ENCODE data around the gene KCNJ10.

The KCNJ10 gene

DNA sequence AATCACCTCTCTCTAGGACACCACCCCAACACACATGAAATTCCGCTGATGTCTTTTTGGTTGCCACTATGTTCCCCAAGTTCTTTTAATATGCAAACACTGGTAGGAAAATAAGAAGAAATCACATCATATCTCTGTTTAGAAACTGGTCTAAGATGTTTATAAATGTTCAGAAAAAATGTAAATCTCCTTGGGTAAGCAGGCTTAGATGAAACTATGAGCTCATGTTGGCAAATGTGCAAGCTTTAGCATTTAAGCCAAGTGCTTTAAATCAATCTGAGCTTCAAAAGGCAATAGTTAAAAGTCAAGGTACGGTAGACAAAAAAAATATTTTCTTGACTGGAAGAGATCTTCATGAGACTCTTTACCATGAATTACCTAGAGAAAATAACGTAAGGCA, 90.7 kb downstream of the KCNJ10 start:
- Histone ChIP-seq H3F3A (ENCODE audit: control insufficient read depth, insufficient read depth) (no peaks in the 10 kb centered on the region), H3K79me2 (ENCODE audit: control insufficient read depth, low read length) (no peaks in the 10 kb centered on the region), H3K27ac (ENCODE audit: low read depth, low read length) (no peak overlapping the region), H3K4me2 (ENCODE audit: low read length) (no peak overlapping the region), H3K4me3 (ENCODE audit: low read length) (no peak overlapping the region), H3K9me2 (replicated peaks; ENCODE audit: control insufficient read depth, low read length) (no peaks in the 10 kb centered on the region), H3K27me3 (ENCODE audit: control insufficient read depth, low read length) (peaks cover 42% of the 10 kb centered on the region), H3K9me3 (ENCODE audit: control insufficient read depth, insufficient read depth, low read length) (no peaks in the 10 kb centered on the region), H3K4me1 (ENCODE audit: control insufficient read depth, low read length) (no peaks in the 10 kb centered on the region), H3K36me3 (ENCODE audit: control insufficient read depth, low read length) (no peaks in the 10 kb centered on the region), H4K20me1 (ENCODE audit: control insufficient read depth, insufficient read depth, low read depth, low read length) (no peaks in the 10 kb centered on the region)
- no peak for TF ChIP-seq EZH2phosphoT487 (IDR thresholded peaks at IDR 0.05; ENCODE audit: borderline replicate concordance, low read length)
- TF ChIP-seq, protein P1, sequence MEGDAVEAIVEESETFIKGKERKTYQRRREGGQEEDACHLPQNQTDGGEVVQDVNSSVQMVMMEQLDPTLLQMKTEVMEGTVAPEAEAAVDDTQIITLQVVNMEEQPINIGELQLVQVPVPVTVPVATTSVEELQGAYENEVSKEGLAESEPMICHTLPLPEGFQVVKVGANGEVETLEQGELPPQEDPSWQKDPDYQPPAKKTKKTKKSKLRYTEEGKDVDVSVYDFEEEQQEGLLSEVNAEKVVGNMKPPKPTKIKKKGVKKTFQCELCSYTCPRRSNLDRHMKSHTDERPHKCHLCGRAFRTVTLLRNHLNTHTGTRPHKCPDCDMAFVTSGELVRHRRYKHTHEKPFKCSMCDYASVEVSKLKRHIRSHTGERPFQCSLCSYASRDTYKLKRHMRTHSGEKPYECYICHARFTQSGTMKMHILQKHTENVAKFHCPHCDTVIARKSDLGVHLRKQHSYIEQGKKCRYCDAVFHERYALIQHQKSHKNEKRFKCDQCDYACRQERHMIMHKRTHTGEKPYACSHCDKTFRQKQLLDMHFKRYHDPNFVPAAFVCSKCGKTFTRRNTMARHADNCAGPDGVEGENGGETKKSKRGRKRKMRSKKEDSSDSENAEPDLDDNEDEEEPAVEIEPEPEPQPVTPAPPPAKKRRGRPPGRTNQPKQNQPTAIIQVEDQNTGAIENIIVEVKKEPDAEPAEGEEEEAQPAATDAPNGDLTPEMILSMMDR (IDR thresholded peaks at IDR 0.05; ENCODE audit: low read depth, low read length, poor library complexity, severe bottlenecking), result no peak

DNA sequence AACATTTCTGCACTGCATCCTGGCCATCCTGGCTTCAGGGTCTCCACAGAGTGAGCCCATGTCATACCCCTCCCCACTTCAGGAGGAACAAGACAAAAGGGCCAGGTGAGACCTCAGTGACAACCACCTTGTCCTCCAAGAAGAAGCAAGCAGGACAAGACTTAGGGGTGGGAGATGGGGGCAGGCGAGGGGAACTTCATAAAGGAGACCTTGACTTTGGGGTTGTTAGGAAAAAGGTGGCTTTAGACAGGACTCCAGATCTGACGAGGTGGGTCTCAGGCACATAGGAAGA, 91.9 kb downstream of the KCNJ10 start:
- Histone ChIP-seq H3K36me3 (ENCODE audit: control insufficient read depth, low read length) (no peaks in the 10 kb centered on the region), H3K27me3 (ENCODE audit: control insufficient read depth, low read length) (peaks cover 33% of the 10 kb centered on the region), H3K4me2 (ENCODE audit: low read length) (no peak overlapping the region), H3K27ac (ENCODE audit: low read depth, low read length) (no peak overlapping the region), H3K79me2 (ENCODE audit: control insufficient read depth, low read length) (no peaks in the 10 kb centered on the region), H4K20me1 (ENCODE audit: control insufficient read depth, insufficient read depth, low read depth, low read length) (no peaks in the 10 kb centered on the region), H3F3A (ENCODE audit: control insufficient read depth, insufficient read depth) (no peaks in the 10 kb centered on the region), H3K4me3 (ENCODE audit: low read length) (no peak overlapping the region), H3K4me1 (ENCODE audit: control insufficient read depth, low read length) (no peaks in the 10 kb centered on the region), H3K9me2 (replicated peaks; ENCODE audit: control insufficient read depth, low read length) (no peaks in the 10 kb centered on the region), H3K9me3 (ENCODE audit: control insufficient read depth, insufficient read depth, low read length) (no peaks in the 10 kb centered on the region)
- TF ChIP-seq, protein P1 (IDR thresholded peaks at IDR 0.05; ENCODE audit: low read depth, low read length, poor library complexity, severe bottlenecking), result no peak
- TF ChIP-seq EZH2phosphoT487 (IDR thresholded peaks at IDR 0.05; ENCODE audit: borderline replicate concordance, low read length), result no peak

DNA sequence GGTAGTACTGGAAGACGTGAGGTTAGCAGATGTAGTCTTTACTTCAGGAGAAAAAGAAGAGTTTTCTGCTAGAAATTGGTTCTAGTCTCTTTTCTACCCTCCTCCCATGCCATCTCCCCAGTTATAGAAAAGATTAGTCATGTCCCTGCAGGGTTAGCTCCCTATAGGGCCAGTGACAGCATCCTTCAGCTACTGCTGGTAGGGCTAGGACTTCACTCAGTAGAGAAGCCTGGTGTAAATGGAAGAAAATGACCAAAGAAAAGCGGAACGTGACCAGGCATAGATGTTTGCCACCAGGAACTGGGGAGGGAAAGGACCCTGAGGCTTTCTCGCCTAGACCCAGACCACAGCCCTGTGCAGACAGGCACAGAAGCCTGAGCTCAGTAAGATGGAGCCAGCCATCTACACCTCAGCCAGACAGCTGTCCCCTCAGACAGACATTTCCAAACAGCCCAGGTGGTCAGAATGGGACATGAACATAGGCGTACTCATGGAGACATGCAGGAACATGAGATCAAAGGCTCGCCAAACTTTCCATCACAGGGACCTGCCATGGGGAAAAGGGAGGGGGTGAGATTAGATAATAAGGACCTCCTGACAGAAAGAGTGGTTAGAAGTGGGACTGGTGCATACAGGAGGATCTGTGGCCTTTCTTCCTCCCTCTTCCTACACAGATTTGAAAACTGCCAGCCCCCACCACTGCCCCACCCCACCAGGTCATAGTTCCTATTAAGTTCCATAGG, 92.4 kb downstream of the KCNJ10 start:
- H3K9me2 ChIP-seq (replicated peaks; ENCODE audit: control insufficient read depth, low read length), result no peaks in the 10 kb centered on the region
- H3K4me1 ChIP-seq (ENCODE audit: control insufficient read depth, low read length), result no peaks in the 10 kb centered on the region
- no peaks in the 10 kb centered on the region for H3K36me3 ChIP-seq (ENCODE audit: control insufficient read depth, low read length)
- H3F3A ChIP-seq (ENCODE audit: control insufficient read depth, insufficient read depth), result no peaks in the 10 kb centered on the region
- peaks cover 33% of the 10 kb centered on the region for H3K27me3 ChIP-seq (ENCODE audit: control insufficient read depth, low read length)
- no peak for TF ChIP-seq EZH2phosphoT487 (IDR thresholded peaks at IDR 0.05; ENCODE audit: borderline replicate concordance, low read length)
- TF ChIP-seq, protein P1 (IDR thresholded peaks at IDR 0.05; ENCODE audit: low read depth, low read length, poor library complexity, severe bottlenecking), result no peak
- H3K4me2 ChIP-seq (ENCODE audit: low read length), result no peak overlapping the region
- H4K20me1 ChIP-seq (ENCODE audit: control insufficient read depth, insufficient read depth, low read depth, low read length), result no peaks in the 10 kb centered on the region
- no peak overlapping the region for H3K4me3 ChIP-seq (ENCODE audit: low read length)
- H3K79me2 ChIP-seq (ENCODE audit: control insufficient read depth, low read length), result no peaks in the 10 kb centered on the region
- no peaks in the 10 kb centered on the region for H3K9me3 ChIP-seq (ENCODE audit: control insufficient read depth, insufficient read depth, low read length)
- no peak overlapping the region for H3K27ac ChIP-seq (ENCODE audit: low read depth, low read length)
